ENCODE results near the gene SP140L. TPM values are rescaled to one million over a fixed set of nuclear protein-coding genes. Genes with fewer than 3 reads are reported as not detected.

The SP140L gene
- total RNA-seq, 2 donors from 2014 or later: 0.82 to 2.9 TPM

DNA sequence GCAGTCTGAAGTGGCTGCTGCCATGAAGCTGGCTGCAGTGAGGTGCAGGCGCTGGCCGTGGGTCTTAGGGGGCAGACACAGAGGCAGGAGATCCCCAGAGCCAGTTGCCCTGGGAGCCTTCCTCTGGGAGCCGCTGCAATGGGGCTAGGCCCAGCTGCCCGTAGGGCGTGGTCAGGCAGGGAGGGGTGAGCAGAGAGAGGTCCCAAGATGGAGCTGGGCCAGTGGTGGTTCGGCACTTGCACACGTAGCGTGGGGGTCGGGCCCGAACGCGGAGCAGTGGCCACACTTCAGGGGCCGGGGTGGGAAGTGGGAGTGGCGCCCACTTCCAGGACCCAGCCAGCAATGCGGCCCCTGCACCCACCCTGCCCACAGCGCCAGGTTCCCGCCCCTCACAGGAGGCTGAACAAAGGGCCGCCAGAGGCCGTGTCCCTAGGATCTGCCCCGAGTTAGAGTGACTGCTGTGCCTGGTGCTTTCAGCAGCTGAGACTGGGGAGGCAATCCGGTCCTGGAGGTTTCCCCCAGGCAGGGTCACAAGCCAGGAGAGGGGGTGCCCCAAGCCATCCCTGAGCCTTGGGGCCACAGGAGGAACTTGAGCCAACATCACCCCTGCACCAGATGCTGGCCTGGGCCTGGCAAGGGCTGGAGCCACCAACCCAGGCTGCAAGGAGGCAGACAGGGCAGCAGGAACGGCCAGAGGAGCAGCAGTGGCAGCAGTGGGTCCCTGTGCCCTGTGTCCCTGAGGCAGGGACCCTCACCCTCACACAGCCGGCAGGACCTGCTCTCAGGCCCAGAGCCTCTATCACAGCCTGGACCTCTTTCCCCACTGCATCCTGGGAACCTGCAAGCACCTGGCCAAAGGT lies 21.3 kb upstream of the SP140L start:
- Mint-ChIP-seq H3K4me3 (no peak overlapping the region), H3K27ac (no peak overlapping the region), H3K27me3 (ENCODE audit: insufficient read depth) (no peaks in the 10 kb centered on the region), H3K36me3 (ENCODE audit: low read depth) (no peaks in the 10 kb centered on the region), H3K9me3 (peaks cover 8% of the 10 kb centered on the region), H3K4me1 (no peaks in the 10 kb centered on the region)
- Histone ChIP-seq H3K4me1 (ENCODE audit: control insufficient read depth, insufficient read depth, low read length) (no peaks in the 10 kb centered on the region), H3K27ac (ENCODE audit: low read depth, low read length) (no peak overlapping the region), H3K27me3 (ENCODE audit: control insufficient read depth, insufficient read depth, low read length, poor library complexity, severe bottlenecking) (no peaks in the 10 kb centered on the region), H3K9ac (ENCODE audit: extremely low read depth, low read length, poor library complexity, severe bottlenecking) (no peak overlapping the region), H3K36me3 (ENCODE audit: control insufficient read depth, insufficient read depth, low read length) (no peaks in the 10 kb centered on the region), H3K4me3 (ENCODE audit: low read length) (no peak overlapping the region), H3K9me3 (ENCODE audit: control insufficient read depth, low read length) (no peaks in the 10 kb centered on the region)
- TF ChIP-seq, protein P1, sequence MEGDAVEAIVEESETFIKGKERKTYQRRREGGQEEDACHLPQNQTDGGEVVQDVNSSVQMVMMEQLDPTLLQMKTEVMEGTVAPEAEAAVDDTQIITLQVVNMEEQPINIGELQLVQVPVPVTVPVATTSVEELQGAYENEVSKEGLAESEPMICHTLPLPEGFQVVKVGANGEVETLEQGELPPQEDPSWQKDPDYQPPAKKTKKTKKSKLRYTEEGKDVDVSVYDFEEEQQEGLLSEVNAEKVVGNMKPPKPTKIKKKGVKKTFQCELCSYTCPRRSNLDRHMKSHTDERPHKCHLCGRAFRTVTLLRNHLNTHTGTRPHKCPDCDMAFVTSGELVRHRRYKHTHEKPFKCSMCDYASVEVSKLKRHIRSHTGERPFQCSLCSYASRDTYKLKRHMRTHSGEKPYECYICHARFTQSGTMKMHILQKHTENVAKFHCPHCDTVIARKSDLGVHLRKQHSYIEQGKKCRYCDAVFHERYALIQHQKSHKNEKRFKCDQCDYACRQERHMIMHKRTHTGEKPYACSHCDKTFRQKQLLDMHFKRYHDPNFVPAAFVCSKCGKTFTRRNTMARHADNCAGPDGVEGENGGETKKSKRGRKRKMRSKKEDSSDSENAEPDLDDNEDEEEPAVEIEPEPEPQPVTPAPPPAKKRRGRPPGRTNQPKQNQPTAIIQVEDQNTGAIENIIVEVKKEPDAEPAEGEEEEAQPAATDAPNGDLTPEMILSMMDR (conservative IDR thresholded peaks at IDR 0.05): no peak
- DNase-seq: no peak
- WGBS, 2 experiments (ENCODE audit: insufficient coverage in 1 of 2, insufficient read length in 1 of 2): 81 to 91% methylated on average over 4 to 23 of the region's 23 CpGs

DNA sequence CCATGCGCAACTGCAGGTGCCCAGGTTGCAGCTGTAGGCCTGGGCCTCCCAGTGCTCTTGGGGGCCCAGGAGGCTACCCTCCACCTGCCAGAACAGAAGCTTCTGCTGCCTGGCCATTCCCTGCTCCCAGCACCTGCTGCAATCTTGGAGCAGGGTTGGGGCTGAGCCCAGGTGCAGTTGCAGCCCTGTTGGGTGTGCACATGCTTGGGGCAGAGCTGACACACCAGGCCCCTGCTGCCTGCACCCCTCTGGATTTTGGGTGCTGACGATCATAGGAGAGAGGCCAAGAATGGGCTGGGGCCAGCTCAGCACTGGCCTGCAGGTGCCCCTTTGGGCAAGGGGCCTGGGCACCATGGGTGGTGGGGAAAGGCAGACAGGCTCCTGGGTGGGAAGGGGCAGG lies 20.5 kb upstream of the SP140L start:
- Mint-ChIP-seq H3K27ac (no peak overlapping the region), H3K4me1 (peaks cover under 1% of the 10 kb centered on the region), H3K4me3 (no peak overlapping the region), H3K27me3 (ENCODE audit: insufficient read depth) (no peaks in the 10 kb centered on the region), H3K9me3 (peaks cover 6% of the 10 kb centered on the region), H3K36me3 (ENCODE audit: low read depth) (no peaks in the 10 kb centered on the region)
- Histone ChIP-seq H3K27ac (ENCODE audit: low read depth, low read length) (no peak overlapping the region), H3K9me3 (ENCODE audit: control insufficient read depth, low read length) (no peaks in the 10 kb centered on the region), H3K4me1 (ENCODE audit: control insufficient read depth, insufficient read depth, low read length) (no peaks in the 10 kb centered on the region), H3K9ac (ENCODE audit: extremely low read depth, low read length, poor library complexity, severe bottlenecking) (no peak overlapping the region), H3K36me3 (ENCODE audit: control insufficient read depth, insufficient read depth, low read length) (no peaks in the 10 kb centered on the region), H3K4me3 (ENCODE audit: low read length) (no peak overlapping the region), H3K27me3 (ENCODE audit: control insufficient read depth, insufficient read depth, low read length, poor library complexity, severe bottlenecking) (no peaks in the 10 kb centered on the region)
- DNase-seq: no peak
- TF ChIP-seq, protein P1 (conservative IDR thresholded peaks at IDR 0.05): no peak
- WGBS, 2 experiments (ENCODE audit: insufficient coverage in 1 of 2, insufficient read length in 1 of 2): 67 to 86% methylated on average over 1 to 2 of the region's 2 CpGs

DNA sequence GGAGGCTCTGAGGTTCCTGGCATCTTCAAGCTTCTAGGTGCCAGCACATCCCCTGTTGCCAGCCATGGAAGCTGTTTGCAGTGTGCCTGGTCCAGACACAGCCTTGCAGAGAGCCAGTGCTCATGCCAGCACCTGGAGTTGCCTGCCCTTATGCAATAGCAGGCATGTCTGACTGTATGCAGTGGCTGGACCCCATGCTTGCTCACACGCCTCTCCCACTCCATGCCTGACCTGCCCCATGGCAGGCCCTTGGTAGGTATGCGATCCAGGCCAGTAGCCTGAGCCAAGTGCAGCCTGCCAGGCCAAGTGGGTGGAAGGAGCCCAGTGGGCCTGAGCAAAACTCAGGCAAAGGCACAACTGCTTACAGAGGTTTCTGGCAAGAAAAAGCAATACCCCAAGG lies 19.5 kb upstream of the SP140L start:
- H3K27ac Mint-ChIP-seq: no peak overlapping the region
- H3K4me3 Mint-ChIP-seq: no peak overlapping the region
- no peaks in the 10 kb centered on the region for H3K36me3 Mint-ChIP-seq (ENCODE audit: low read depth)
- Histone ChIP-seq H3K36me3 (ENCODE audit: control insufficient read depth, insufficient read depth, low read length) (no peaks in the 10 kb centered on the region), H3K27ac (ENCODE audit: low read depth, low read length) (no peak overlapping the region), H3K4me1 (ENCODE audit: control insufficient read depth, insufficient read depth, low read length) (no peaks in the 10 kb centered on the region), H3K4me3 (ENCODE audit: low read length) (no peak overlapping the region), H3K27me3 (ENCODE audit: control insufficient read depth, insufficient read depth, low read length, poor library complexity, severe bottlenecking) (no peaks in the 10 kb centered on the region), H3K9ac (ENCODE audit: extremely low read depth, low read length, poor library complexity, severe bottlenecking) (no peak overlapping the region), H3K9me3 (ENCODE audit: control insufficient read depth, low read length) (no peaks in the 10 kb centered on the region)
- no peak for DNase-seq
- H3K4me1 Mint-ChIP-seq: peaks cover 4% of the 10 kb centered on the region
- H3K9me3 Mint-ChIP-seq: peaks cover 6% of the 10 kb centered on the region
- no peaks in the 10 kb centered on the region for H3K27me3 Mint-ChIP-seq (ENCODE audit: insufficient read depth)
- TF ChIP-seq, protein P1 (conservative IDR thresholded peaks at IDR 0.05): no peak
- WGBS, 2 experiments (ENCODE audit: insufficient coverage in 1 of 2, insufficient read length in 1 of 2): 95 to 100% methylated on average over 1 to 2 of the region's 2 CpGs
